SU-DHL-6 (cell line): ENCODE results near the gene POMGNT2.

Experiments
- H2AFZ ChIP-seq: fragments of 200-600 bp; sonication (generic); 2 replicates; pipeline ENCODE4 v1.6.1; 2014; ENCODE audit warnings: low read depth, mild to moderate bottlenecking, moderate library complexity, mixed read lengths, antibody characterized with exemption, low read length; ENCODE audit not compliant: severe bottlenecking
- H3F3A ChIP-seq: fragments of 200-600 bp; shearing (Covaris generic); 2 replicates; pipeline ENCODE4 v1.6.0; 2016; ENCODE audit warnings: antibody characterized with exemption, mild to moderate bottlenecking; ENCODE audit not compliant: insufficient read depth
- H3K27ac ChIP-seq: fragments of 200-600 bp; sonication (generic); 2 replicates; pipeline ENCODE4 v1.5.1; 2016; ENCODE audit warnings: low read depth, mild to moderate bottlenecking, low read length, moderate library complexity, mixed read lengths
- H3K27me3 ChIP-seq: fragments of 200-600 bp; sonication (generic), shearing (Covaris generic); 2 replicates; pipeline ENCODE4 v1.6.0; 2014; ENCODE audit warnings: mild to moderate bottlenecking, low read length
- H3K36me3 ChIP-seq: fragments of 200-600 bp; sonication (generic); 2 replicates; pipeline ENCODE4 v1.6.1; 2014; ENCODE audit warnings: mild to moderate bottlenecking, low read length, mixed read lengths
- H3K4me2 ChIP-seq: fragments of 300-600, 200-600 bp; shearing (Covaris generic), sonication (generic); 2 replicates; pipeline ENCODE4 v1.6.0; 2014; ENCODE audit warnings: low read length, low read depth, mild to moderate bottlenecking; ENCODE audit not compliant: poor library complexity, severe bottlenecking
- H3K4me3 ChIP-seq: fragments of 200-600 bp; sonication (generic); 2 replicates; pipeline ENCODE4 v1.5.1; 2014; ENCODE audit warnings: antibody characterized with exemption, low read length, mild to moderate bottlenecking, mixed read lengths; ENCODE audit not compliant: insufficient read depth, poor library complexity, severe bottlenecking
- H3K79me2 ChIP-seq: fragments of 200-600 bp; sonication (generic); 2 replicates; pipeline ENCODE4 v1.6.1; 2014; ENCODE audit warnings: mild to moderate bottlenecking, low read length, moderate library complexity; ENCODE audit not compliant: insufficient read depth
- H3K9ac ChIP-seq: fragments of 200-600 bp; sonication (generic); 2 replicates; pipeline ENCODE4 v1.7.0; 2014; ENCODE audit warnings: mild to moderate bottlenecking, low read length
- H3K9me2 ChIP-seq: fragments of 200-600 bp; sonication (generic); replicated peaks from 2 replicates; pipeline ENCODE4 v1.6.1; 2014; ENCODE audit warnings: low read length; ENCODE audit not compliant: insufficient read depth
- H3K9me3 ChIP-seq: fragments of 200-600 bp; sonication (generic); 2 replicates; pipeline ENCODE4 v1.6.1; 2014; ENCODE audit warnings: low read length, mixed read lengths; ENCODE audit not compliant: insufficient read depth
- H4K20me1 ChIP-seq: fragments of 200-600 bp; sonication (generic); 2 replicates; pipeline ENCODE4 v1.6.1; 2014; ENCODE audit warnings: low read depth, mild to moderate bottlenecking, antibody characterized with exemption, low read length, moderate library complexity, mixed read lengths
- CTCF ChIP-seq: fragments of 200-600 bp; sonication (generic); IDR thresholded peaks from one replicate; pipeline ENCODE4 v1.5.1; 2017; ENCODE audit warnings: antibody characterized with exemption, mild to moderate bottlenecking, low read length, moderate library complexity; ENCODE audit not compliant: insufficient read depth, poor library complexity, severe bottlenecking
- EZH2phosphoT487 ChIP-seq: fragments of 200-600 bp; sonication (generic), shearing (Covaris generic); conservative IDR thresholded peaks from 2 replicates; pipeline ENCODE4 v1.6.1; 2018; ENCODE audit warnings: mild to moderate bottlenecking, antibody characterized with exemption, low read length, moderate library complexity, mixed read lengths

POMGNT2 gene

GRCh38 chr3:43034200-43034599 lies 71.7 kb downstream of the POMGNT2 start:
- no peak overlapping the region for H3K9ac ChIP-seq

GRCh38 chr3:43032646-43033628 lies 72.9 kb downstream of the POMGNT2 start:
- Histone ChIP-seq H3F3A (no peaks in the 10 kb centered on the region), H3K9me2 (no peaks in the 10 kb centered on the region), H3K4me2 (no peak overlapping the region), H3K27me3 (no peaks in the 10 kb centered on the region), H3K4me3 (no peak overlapping the region), H3K27ac (no peak overlapping the region), H3K79me2 (no peaks in the 10 kb centered on the region), H2AFZ (no peak overlapping the region), H3K9ac (no peak overlapping the region), H4K20me1 (no peaks in the 10 kb centered on the region), H3K36me3 (no peaks in the 10 kb centered on the region), H3K9me3 (no peaks in the 10 kb centered on the region)
- TF ChIP-seq EZH2phosphoT487 (no peak), CTCF (no peak)

More at GRCh38 chr3:43034200-43034599, 71.7 kb downstream of the POMGNT2 start:
- Histone ChIP-seq H3K4me2 (no peak overlapping the region), H3K4me3 (no peak overlapping the region), H3K9me3 (no peaks in the 10 kb centered on the region), H3K27me3 (no peaks in the 10 kb centered on the region), H3K79me2 (no peaks in the 10 kb centered on the region), H3K9me2 (no peaks in the 10 kb centered on the region), H3K27ac (no peak overlapping the region), H3K36me3 (no peaks in the 10 kb centered on the region), H2AFZ (no peak overlapping the region), H4K20me1 (no peaks in the 10 kb centered on the region), H3F3A (no peaks in the 10 kb centered on the region)
- TF ChIP-seq EZH2phosphoT487 (no peak), CTCF (no peak)

GRCh38 chr3:43031889-43032545 lies 73.9 kb downstream of the POMGNT2 start:
- no peak overlapping the region for H3K4me2 ChIP-seq
- H3K9me3 ChIP-seq = no peaks in the 10 kb centered on the region
- TF ChIP-seq EZH2phosphoT487 (no peak), CTCF (no peak)
- no peak overlapping the region for H3K4me3 ChIP-seq
- no peaks in the 10 kb centered on the region for H3K9me2 ChIP-seq
- H3K9ac ChIP-seq = no peak overlapping the region
- H3K79me2 ChIP-seq = no peaks in the 10 kb centered on the region
- no peaks in the 10 kb centered on the region for H3F3A ChIP-seq
- H3K27ac ChIP-seq = no peak overlapping the region
- H3K36me3 ChIP-seq = no peaks in the 10 kb centered on the region
- H2AFZ ChIP-seq = no peak overlapping the region
- H4K20me1 ChIP-seq = no peaks in the 10 kb centered on the region
- no peaks in the 10 kb centered on the region for H3K27me3 ChIP-seq
